Right lobe of liver (tissue), 4 donors: Measurements from ENCODE around the gene MTRR.

Experiments used
- POLR2A ChIP-seq: fragments of 450-650 bp; IDR thresholded peaks from one replicate; pipeline ENCODE4 v1.6.1; 2017; ENCODE audit warnings: antibody characterized with exemption, mild to moderate bottlenecking
- TF ChIP-seq, protein P1 (sequence below), 4 donors: fragments of 200-600 bp in 3 of 4; fragments of 450-650 bp in 1 of 4; IDR thresholded peaks; one replicate each; pipeline versions ENCODE4 v1.5.1 to v1.8.0; 2016 to 2022; ENCODE audit warnings: antibody characterized with exemption in 4 of 4, mild to moderate bottlenecking in 2 of 4
- donor health status: DM: no; HTN: no; CAD: no.
- donor health status: DM: no; HTN: no; CAD: no.
- donor health status: DM: no; HTN: yes; CAD: no.

DNA sequence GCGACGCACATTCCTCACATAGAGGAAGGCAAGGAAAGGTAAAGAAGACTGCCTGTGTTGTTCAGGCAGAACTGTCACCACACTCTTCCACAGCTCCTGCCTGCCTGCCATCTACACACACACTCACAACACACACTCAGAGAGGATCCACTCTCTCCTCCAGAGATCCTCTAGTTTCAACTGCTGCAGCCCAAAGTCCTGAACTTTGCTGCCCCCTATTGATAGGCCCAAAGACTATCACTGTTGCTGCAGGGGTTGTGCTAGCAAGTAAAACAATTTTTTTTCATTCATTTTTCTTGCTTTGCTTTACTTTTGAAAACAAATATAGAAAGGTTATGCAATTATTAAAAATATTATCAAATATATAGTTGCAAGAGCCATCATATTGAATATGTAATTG lies 12.1 kb upstream of the MTRR start:
- TF ChIP-seq, protein P1, sequence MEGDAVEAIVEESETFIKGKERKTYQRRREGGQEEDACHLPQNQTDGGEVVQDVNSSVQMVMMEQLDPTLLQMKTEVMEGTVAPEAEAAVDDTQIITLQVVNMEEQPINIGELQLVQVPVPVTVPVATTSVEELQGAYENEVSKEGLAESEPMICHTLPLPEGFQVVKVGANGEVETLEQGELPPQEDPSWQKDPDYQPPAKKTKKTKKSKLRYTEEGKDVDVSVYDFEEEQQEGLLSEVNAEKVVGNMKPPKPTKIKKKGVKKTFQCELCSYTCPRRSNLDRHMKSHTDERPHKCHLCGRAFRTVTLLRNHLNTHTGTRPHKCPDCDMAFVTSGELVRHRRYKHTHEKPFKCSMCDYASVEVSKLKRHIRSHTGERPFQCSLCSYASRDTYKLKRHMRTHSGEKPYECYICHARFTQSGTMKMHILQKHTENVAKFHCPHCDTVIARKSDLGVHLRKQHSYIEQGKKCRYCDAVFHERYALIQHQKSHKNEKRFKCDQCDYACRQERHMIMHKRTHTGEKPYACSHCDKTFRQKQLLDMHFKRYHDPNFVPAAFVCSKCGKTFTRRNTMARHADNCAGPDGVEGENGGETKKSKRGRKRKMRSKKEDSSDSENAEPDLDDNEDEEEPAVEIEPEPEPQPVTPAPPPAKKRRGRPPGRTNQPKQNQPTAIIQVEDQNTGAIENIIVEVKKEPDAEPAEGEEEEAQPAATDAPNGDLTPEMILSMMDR (IDR thresholded peaks at IDR 0.05) = peak; percentile 68 to 85 (median 76)
- no peak for TF ChIP-seq POLR2A
